Right atrium auricular region (tissue), 2 donors: Measurements from ENCODE around the gene CCDC91. TPM values are rescaled to one million over a fixed set of nuclear protein-coding genes. Genes with fewer than 3 reads are reported as not detected.

Experiments
- DNase-seq: peaks from one replicate; pipeline ENCODE4 v3.0.0-alpha.2; 2019; ENCODE audit warnings: low spot score
- H3K27ac ChIP-seq, 2 donors: fragments of 200-600 bp; sonication (generic); 1 replicate in 1 of 2; 2 replicates in 1 of 2; pipeline ENCODE4 v1.5.1; 2016 to 2019
- H3K27me3 ChIP-seq, 2 donors: fragments of 200-600 bp; sonication (generic); one replicate each; pipeline versions ENCODE4 v1.5.1 to v1.6.0; 2017 to 2019
- H3K36me3 ChIP-seq: fragments of 200-600 bp; sonication (generic); one replicate; pipeline ENCODE4 v1.5.1; 2016
- H3K4me1 ChIP-seq, 2 donors: fragments of 200-600 bp; sonication (generic); one replicate each; pipeline versions ENCODE4 v1.5.1 to v1.6.0; 2017 to 2019
- H3K4me3 ChIP-seq, 2 donors: fragments of 200-600 bp; sonication (generic); 1 replicate in 1 of 2; 2 replicates in 1 of 2; pipeline ENCODE4 v1.5.1; 2017 to 2019; ENCODE audit warnings: mild to moderate bottlenecking in 1 of 2, moderate library complexity in 1 of 2
- H3K9me3 ChIP-seq, 2 donors: fragments of 200-600 bp; sonication (generic); one replicate each; pipeline ENCODE4 v1.5.1; 2019
- CTCF ChIP-seq, 2 donors: fragments of 200-600 bp; sonication (generic); IDR thresholded peaks; one replicate each; pipeline ENCODE4 v1.5.1; 2019; ENCODE audit warnings: antibody characterized with exemption in 2 of 2
- total RNA-seq, 2 donors: library from RNA; depleted of rRNA; stranded (reverse); fragments of >200 nt; gene quantifications; one replicate each; pipeline ENCODE4 v1.1.0, GENCODE V29; 2016

The CCDC91 gene
- total RNA-seq, 2 donors from 2014 or later = 33.6 to 36.1 TPM

- Histone ChIP-seq H3K36me3 (no peaks in the 10 kb centered on the region), H3K27me3 (no peaks in the 10 kb centered on the region), H3K9me3 (no peaks in the 10 kb centered on the region), H3K4me1 (no peaks in the 10 kb centered on the region), H3K27ac (no peak overlapping the region), H3K4me3 (no peak overlapping the region)
- no peak for DNase-seq
- TF ChIP-seq CTCF (IDR thresholded peaks at IDR 0.05) = no peak
Observed at GRCh38 chr12:28156362-28156761, 33.9 kb upstream of the CCDC91 start.

- Histone ChIP-seq H3K4me1 (no peaks in the 10 kb centered on the region), H3K27ac (no peak overlapping the region), H3K9me3 (no peaks in the 10 kb centered on the region), H3K36me3 (no peaks in the 10 kb centered on the region), H3K27me3 (no peaks in the 10 kb centered on the region), H3K4me3 (no peak overlapping the region)
- TF ChIP-seq CTCF (IDR thresholded peaks at IDR 0.05) = no peak
- DNase-seq = no peak
Observed at GRCh38 chr12:28156804-28157203, 33.5 kb upstream of the CCDC91 start.

GRCh38 chr12:28158353-28158752 lies 31.9 kb upstream of the CCDC91 start:
- no peak overlapping the region for H3K27ac ChIP-seq
- no peak for DNase-seq
- no peaks in the 10 kb centered on the region for H3K36me3 ChIP-seq
- H3K4me3 ChIP-seq = no peak overlapping the region
- H3K4me1 ChIP-seq = no peaks in the 10 kb centered on the region
- no peak for TF ChIP-seq CTCF (IDR thresholded peaks at IDR 0.05)
- no peaks in the 10 kb centered on the region for H3K9me3 ChIP-seq
- no peaks in the 10 kb centered on the region for H3K27me3 ChIP-seq

- Histone ChIP-seq H3K27me3 (no peaks in the 10 kb centered on the region), H3K4me1 (no peaks in the 10 kb centered on the region), H3K9me3 (no peaks in the 10 kb centered on the region), H3K36me3 (no peaks in the 10 kb centered on the region), H3K27ac (no peak overlapping the region), H3K4me3 (no peak overlapping the region)
- TF ChIP-seq CTCF (IDR thresholded peaks at IDR 0.05) = no peak
- no peak for DNase-seq
Observed at GRCh38 chr12:28159688-28160087, 30.6 kb upstream of the CCDC91 start.

GRCh38 chr12:28161697-28162096 lies 28.6 kb upstream of the CCDC91 start:
- no peaks in the 10 kb centered on the region for H3K4me1 ChIP-seq
- no peaks in the 10 kb centered on the region for H3K9me3 ChIP-seq
- no peak overlapping the region for H3K27ac ChIP-seq
- H3K4me3 ChIP-seq = no peak overlapping the region
- H3K36me3 ChIP-seq = no peaks in the 10 kb centered on the region
- DNase-seq = no peak
- TF ChIP-seq CTCF (IDR thresholded peaks at IDR 0.05) = no peak
- no peaks in the 10 kb centered on the region for H3K27me3 ChIP-seq

GRCh38 chr12:28162697-28163096 lies 27.6 kb upstream of the CCDC91 start:
- H3K9me3 ChIP-seq = no peaks in the 10 kb centered on the region
- no peak for TF ChIP-seq CTCF (IDR thresholded peaks at IDR 0.05)
- H3K27me3 ChIP-seq = no peaks in the 10 kb centered on the region
- no peaks in the 10 kb centered on the region for H3K36me3 ChIP-seq
- no peak overlapping the region for H3K27ac ChIP-seq
- no peak overlapping the region for H3K4me3 ChIP-seq
- no peak for DNase-seq
- no peaks in the 10 kb centered on the region for H3K4me1 ChIP-seq
